Esophagus muscularis mucosa (tissue), 4 donors: Measurements from ENCODE around the gene ATF7IP2. TPM values are rescaled to one million over a fixed set of nuclear protein-coding genes. Genes with fewer than 3 reads are reported as not detected.
"Not testable (repeated sequence)": the region's sequence is repeated elsewhere in the genome, so short reads cannot be mapped to it uniquely, and the experiment has no call there.

Experiments
- DNase-seq: peaks from one replicate; pipeline ENCODE4 v3.0.0-alpha.2; 2017; ENCODE audit errors: extremely low spot score
- H3K27ac ChIP-seq, 4 donors: fragments of 200-600 bp; sonication (generic); replicated peaks in 1 of 4; 1 replicate in 3 of 4; 2 replicates in 1 of 4; pipeline ENCODE4 v1.5.1; 2016 to 2019; ENCODE audit warnings: mild to moderate bottlenecking in 1 of 4
- H3K27me3 ChIP-seq, 4 donors: fragments of 200-600 bp; sonication (generic); one replicate each; pipeline versions ENCODE4 v1.5.1 to v1.6.0; 2016 to 2019
- H3K36me3 ChIP-seq, 4 donors: fragments of 200-600 bp; sonication (generic); one replicate each; pipeline ENCODE4 v1.5.1; 2016 to 2019
- H3K4me1 ChIP-seq, 4 donors: fragments of 200-600 bp; sonication (generic); one replicate each; pipeline ENCODE4 v1.5.1; 2016 to 2019
- H3K4me3 ChIP-seq, 4 donors: fragments of 200-600 bp; sonication (generic); 1 replicate in 2 of 4; 2 replicates in 2 of 4; pipeline ENCODE4 v1.5.1; 2016 to 2019; ENCODE audit warnings: mild to moderate bottlenecking in 4 of 4, moderate library complexity in 1 of 4
- H3K9me3 ChIP-seq, 4 donors: fragments of 200-600 bp; sonication (generic); 1 replicate in 3 of 4; 2 replicates in 1 of 4; pipeline ENCODE4 v1.5.1; 2016 to 2019
- EP300 ChIP-seq: sonication (generic); formaldehyde crosslinking; IDR thresholded peaks from one replicate; pipeline ENCODE4 v1.6.1; 2017; ENCODE audit warnings: antibody characterized with exemption
- POLR2A ChIP-seq: fragments of 450-650 bp; IDR thresholded peaks from one replicate; pipeline ENCODE4 v1.6.1; 2017; ENCODE audit warnings: antibody characterized with exemption, moderate library complexity, mild to moderate bottlenecking, low read depth
- POLR2AphosphoS5 ChIP-seq, 2 donors: sonication (generic); formaldehyde crosslinking; IDR thresholded peaks; one replicate each; pipeline ENCODE4 v1.6.1; 2017; ENCODE audit warnings: antibody characterized with exemption in 2 of 2
- WGBS: methylation state at CpG from one replicate; pipeline ENCODE4 v1.1.5; 2018; 5-methylcytosine and 5-hydroxymethylcytosine counted together
- intact Hi-C: fragments of 100-400 bp; cut with DNase I; formaldehyde crosslinking; loops from one replicate; pipeline ENCODE4 v1.15.1; 2023
- total RNA-seq, 4 donors: library from RNA; depleted of rRNA; stranded (reverse); fragments of >200 nt; gene quantifications; one replicate each; pipeline versions ENCODE4 v1.1.0 to v1.2.1, GENCODE V29; 2016
- TF ChIP-seq, protein P1 (sequence below), 3 experiments: fragments of 200-600 bp in 2 of 3; fragments of 450-650 bp in 1 of 3; sonication (generic) in 2 of 3; IDR thresholded peaks; one replicate each; pipeline ENCODE4 v1.5.1; 2017 to 2019; ENCODE audit warnings: antibody characterized with exemption in 3 of 3, mild to moderate bottlenecking in 2 of 3, moderate library complexity in 1 of 3

The ATF7IP2 gene
- total RNA-seq, 4 donors from 2014 or later, result 4.1 to 8.3 (median 6.3) TPM

DNA sequence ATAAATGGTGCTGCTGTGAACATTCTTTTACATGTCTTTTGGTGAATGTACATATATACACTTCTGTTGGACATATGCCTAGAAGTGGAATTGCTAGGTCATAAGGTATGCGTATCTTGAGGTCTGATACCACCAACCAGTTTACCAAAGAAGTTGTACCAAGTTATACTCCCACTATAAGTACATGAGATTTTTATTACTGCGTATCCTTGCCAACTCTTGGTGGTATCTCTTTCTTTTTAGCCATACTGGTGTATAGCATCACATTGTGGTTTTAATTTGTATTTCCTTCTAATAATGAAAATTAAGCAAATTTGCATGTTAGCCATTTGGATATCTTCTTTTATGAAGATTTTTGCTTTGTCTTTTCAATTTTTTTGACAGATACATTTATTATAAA lies 80.5 kb downstream of the ATF7IP2 start:
- TF ChIP-seq, protein P1, sequence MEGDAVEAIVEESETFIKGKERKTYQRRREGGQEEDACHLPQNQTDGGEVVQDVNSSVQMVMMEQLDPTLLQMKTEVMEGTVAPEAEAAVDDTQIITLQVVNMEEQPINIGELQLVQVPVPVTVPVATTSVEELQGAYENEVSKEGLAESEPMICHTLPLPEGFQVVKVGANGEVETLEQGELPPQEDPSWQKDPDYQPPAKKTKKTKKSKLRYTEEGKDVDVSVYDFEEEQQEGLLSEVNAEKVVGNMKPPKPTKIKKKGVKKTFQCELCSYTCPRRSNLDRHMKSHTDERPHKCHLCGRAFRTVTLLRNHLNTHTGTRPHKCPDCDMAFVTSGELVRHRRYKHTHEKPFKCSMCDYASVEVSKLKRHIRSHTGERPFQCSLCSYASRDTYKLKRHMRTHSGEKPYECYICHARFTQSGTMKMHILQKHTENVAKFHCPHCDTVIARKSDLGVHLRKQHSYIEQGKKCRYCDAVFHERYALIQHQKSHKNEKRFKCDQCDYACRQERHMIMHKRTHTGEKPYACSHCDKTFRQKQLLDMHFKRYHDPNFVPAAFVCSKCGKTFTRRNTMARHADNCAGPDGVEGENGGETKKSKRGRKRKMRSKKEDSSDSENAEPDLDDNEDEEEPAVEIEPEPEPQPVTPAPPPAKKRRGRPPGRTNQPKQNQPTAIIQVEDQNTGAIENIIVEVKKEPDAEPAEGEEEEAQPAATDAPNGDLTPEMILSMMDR (IDR thresholded peaks at IDR 0.05), result no peak
- TF ChIP-seq POLR2AphosphoS5 (IDR thresholded peaks at IDR 0.05) (no peak), EP300 (no peak), POLR2A (no peak)
- Histone ChIP-seq H3K9me3 (no peaks in the 10 kb centered on the region), H3K4me3 (no peak overlapping the region), H3K27me3 (no peaks in the 10 kb centered on the region), H3K4me1 (no peaks in the 10 kb centered on the region), H3K36me3 (peaks cover 0 to 33% (median 2%) of the 10 kb centered on the region in 4 donors), H3K27ac (no peak overlapping the region)
- DNase-seq, result no peak
- WGBS, result 94% methylated on average over 2 of the region's 2 CpGs
- intact Hi-C loops, result no loop called here

DNA sequence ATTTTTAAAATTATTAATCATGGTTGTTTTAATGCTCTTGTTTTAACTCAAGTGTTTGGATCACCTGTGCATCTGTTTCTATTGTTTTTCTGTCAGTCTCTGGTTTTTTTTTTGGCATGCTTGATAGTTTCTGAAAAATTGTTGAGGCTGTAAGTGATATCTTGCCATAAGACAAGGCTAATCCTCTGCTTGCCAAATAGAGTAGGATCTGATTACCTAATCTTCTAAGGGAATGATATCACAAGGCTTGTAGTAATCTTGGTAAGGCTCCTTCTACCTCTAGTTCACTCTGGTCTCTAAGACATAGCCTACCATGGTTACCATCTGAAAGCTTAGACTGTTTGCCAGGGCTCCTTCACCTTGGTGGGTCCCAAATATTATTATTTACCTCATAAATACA lies 81.0 kb downstream of the ATF7IP2 start:
- intact Hi-C loops, result no loop called here

DNA sequence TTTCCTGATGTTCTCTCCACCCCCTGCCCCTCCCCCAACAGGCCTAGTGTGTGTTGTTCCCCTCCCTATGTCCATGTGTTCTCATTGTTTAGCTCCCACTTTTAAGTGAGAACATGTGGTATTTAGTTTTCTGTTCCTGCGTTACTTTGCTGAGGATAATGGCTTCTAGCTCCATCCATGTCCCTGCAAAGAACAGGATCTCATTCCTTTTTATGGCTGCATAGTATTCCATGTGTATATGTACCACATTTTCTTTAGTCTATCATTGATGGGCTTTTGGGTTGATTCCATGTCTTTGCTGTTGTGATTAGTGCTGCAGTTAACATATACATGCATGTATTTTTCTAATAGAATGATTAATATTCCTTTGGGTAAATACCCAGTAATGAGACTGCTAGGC lies 90.8 kb downstream of the ATF7IP2 start:
- H3K4me3 ChIP-seq, intact Hi-C loops, DNase-seq, H3K9me3 ChIP-seq, H3K27ac ChIP-seq, H3K4me1 ChIP-seq, H3K27me3 ChIP-seq: not testable (repeated sequence)
- peaks cover 0 to 49% (median 14%) of the 10 kb centered on the region in 4 donors for H3K36me3 ChIP-seq
- WGBS, result 97% methylated on average over 1 of the region's 1 CpG

More for the DNA sequence above, 81.0 kb downstream of the ATF7IP2 start:
- H3K9me3 ChIP-seq, result no peaks in the 10 kb centered on the region
- H3K4me3 ChIP-seq, result no peak overlapping the region
- H3K36me3 ChIP-seq, result peaks cover 0 to 33% (median 2%) of the 10 kb centered on the region in 4 donors
- H3K27me3 ChIP-seq, result no peaks in the 10 kb centered on the region
- TF ChIP-seq EP300 (no peak), POLR2AphosphoS5 (IDR thresholded peaks at IDR 0.05) (no peak), POLR2A (no peak)
- TF ChIP-seq, protein P1 (IDR thresholded peaks at IDR 0.05), result no peak
- no peak overlapping the region for H3K27ac ChIP-seq
- no peak for DNase-seq
- H3K4me1 ChIP-seq, result no peaks in the 10 kb centered on the region

DNA sequence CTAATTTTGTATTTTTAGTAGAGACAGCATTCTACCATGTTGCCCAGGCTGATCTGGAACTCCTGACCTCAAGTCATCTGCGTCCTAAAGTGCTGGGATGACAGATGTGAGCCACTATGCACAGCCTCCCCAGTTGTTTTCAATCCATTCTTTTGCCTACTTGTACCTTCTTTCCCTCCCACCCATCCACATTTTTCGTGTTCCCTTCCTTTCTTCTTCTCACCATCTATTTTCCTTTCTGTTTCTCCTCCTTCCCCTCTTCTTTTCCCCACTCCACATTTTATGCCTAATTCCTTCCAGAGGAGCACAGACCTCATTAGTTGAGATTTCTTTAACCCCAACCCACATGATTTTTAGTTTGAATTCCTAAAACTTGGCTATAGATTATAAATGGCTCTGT lies 94.3 kb downstream of the ATF7IP2 start:
- Histone ChIP-seq H3K36me3 (peaks cover under 1 to 51% (median 16%) of the 10 kb centered on the region in 4 donors), H3K4me3 (no peak overlapping the region), H3K4me1 (no peaks in the 10 kb centered on the region), H3K27ac (no peak overlapping the region), H3K9me3 (no peaks in the 10 kb centered on the region), H3K27me3 (no peaks in the 10 kb centered on the region)
- WGBS, result 95% methylated on average over 1 of the region's 2 CpGs
- TF ChIP-seq POLR2A (no peak), POLR2AphosphoS5 (IDR thresholded peaks at IDR 0.05) (no peak), EP300 (no peak)
- TF ChIP-seq, protein P1 (IDR thresholded peaks at IDR 0.05), result no peak
- no peak for DNase-seq
- intact Hi-C loops, result no loop called here

DNA sequence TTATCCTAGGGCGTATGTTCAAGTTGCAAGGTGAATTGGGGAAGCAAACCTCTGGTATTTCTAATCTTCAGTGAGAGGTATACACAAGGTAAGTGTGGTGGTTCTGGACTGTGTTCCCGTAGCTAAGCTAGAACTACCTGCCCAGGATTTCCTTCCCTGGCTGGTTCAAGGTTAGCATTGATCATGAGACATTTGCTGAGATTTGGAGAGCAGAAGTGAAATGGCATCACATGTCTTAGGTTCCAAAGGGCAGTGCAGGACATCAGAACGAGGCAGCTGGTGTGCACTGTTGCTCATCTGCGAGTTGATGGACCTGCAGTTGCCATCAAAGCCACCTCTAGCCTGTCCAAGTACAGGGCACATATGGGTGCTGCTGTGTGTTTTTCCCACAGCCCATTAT lies 99.3 kb downstream of the ATF7IP2 start:
- WGBS, result 98% methylated on average over 4 of the region's 4 CpGs
- no peaks in the 10 kb centered on the region for H3K4me1 ChIP-seq
- peaks cover 0 to 10% (median 5%) of the 10 kb centered on the region in 4 donors for H3K9me3 ChIP-seq
- H3K27ac ChIP-seq, result no peak overlapping the region
- H3K4me3 ChIP-seq, result no peak overlapping the region
- peaks cover 2 to 31% (median 15%) of the 10 kb centered on the region in 4 donors for H3K36me3 ChIP-seq
- intact Hi-C loops, result no loop called here
- no peaks in the 10 kb centered on the region for H3K27me3 ChIP-seq
- DNase-seq, result no peak
- TF ChIP-seq EP300, result no peak
- TF ChIP-seq, protein P1 (IDR thresholded peaks at IDR 0.05), result no peak
